ENCODE data around the gene GAS2L2.
"Not testable (repeated sequence)": the region's sequence is repeated elsewhere in the genome, so short reads cannot be mapped to it uniquely, and the experiment has no call there.

Gene GAS2L2

GRCh38 chr17:35705705-35706104 is 47.3 kb downstream of the GAS2L2 start:
- TF ChIP-seq CTCF (IDR thresholded peaks at IDR 0.05; ENCODE audit: control insufficient read depth, insufficient read depth, low read depth, low read length, missing control alignments) = no peak
- DNase-seq (ENCODE audit: low read depth) = no peak

DNA sequence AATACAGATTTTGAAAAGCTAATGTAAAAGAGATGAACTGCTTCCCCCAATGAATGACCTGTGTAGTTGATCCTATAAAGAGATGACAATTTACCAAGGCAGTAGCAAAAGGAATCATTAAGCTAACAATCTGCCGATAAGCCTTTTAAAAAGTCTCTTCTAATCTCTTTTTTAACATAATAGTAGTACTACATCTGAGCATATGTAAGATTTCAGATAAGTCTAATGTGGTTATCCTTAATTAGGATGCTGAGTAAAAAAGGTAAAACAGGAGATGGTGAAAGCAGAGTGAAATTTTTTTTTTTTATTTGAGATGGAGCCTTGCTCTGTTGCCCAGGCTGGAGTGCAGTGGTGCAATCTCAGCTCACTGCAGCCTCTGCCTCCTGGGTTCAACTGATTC is 47.8 kb downstream of the GAS2L2 start:
- H3K4me3 ChIP-seq (ENCODE audit: control insufficient read depth, low read depth, low read length) = no peak overlapping the region
- no peak for DNase-seq (ENCODE audit: low read depth)
- TF ChIP-seq CTCF (IDR thresholded peaks at IDR 0.05; ENCODE audit: control insufficient read depth, insufficient read depth, low read depth, low read length, missing control alignments) = no peak

More at GRCh38 chr17:35705705-35706104, 47.3 kb downstream of the GAS2L2 start:
- no peak overlapping the region for H3K4me3 ChIP-seq (ENCODE audit: control insufficient read depth, low read depth, low read length)

DNA sequence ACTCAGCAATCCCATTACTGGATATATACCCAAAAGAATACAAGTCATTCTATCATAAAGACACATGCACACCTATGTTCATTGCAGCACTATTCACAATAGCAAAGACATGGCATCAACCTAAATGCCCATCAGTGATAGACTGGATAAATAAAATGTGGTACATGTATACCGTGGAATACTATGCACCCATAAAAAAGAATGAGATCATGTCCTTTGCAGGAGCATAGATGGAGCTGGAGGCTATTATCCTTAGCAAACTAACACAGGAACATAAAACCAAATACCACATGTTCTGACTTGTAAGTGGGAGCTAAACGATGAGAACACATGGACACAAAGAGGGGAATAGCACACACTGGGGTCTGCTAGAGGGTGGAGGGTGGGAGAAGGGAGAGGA is 49.7 kb downstream of the GAS2L2 start:
- DNase-seq (ENCODE audit: low read depth); H3K4me3 ChIP-seq (ENCODE audit: control insufficient read depth, low read depth, low read length): not testable (repeated sequence)

- no peak for TF ChIP-seq CTCF (IDR thresholded peaks at IDR 0.05; ENCODE audit: control insufficient read depth, insufficient read depth, low read depth, low read length, missing control alignments)
- no peak for DNase-seq (ENCODE audit: low read depth)
- H3K4me3 ChIP-seq (ENCODE audit: control insufficient read depth, low read depth, low read length) = no peak overlapping the region
Observed at GRCh38 chr17:35701491-35701890, 51.5 kb downstream of the GAS2L2 start.

DNA sequence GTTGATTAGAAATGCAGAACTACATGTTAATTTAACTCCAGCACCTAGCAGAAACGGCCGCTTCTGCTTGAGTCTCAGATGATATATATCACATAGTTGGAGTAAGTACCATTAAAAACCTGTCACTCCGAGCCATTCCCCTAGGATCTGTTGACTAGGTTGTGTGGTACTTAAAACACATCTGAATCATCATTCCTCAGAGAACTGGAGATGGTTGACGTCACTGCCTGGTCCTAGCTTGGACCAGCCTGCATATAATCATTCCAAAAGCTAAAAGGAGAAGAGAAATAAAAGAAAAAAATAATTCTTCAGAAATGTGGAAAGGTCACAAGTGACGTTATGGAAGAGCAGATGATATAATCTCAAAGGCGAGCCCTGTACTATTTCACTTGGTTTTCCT is 52.9 kb downstream of the GAS2L2 start:
- no peak for DNase-seq (ENCODE audit: low read depth)
- TF ChIP-seq CTCF (IDR thresholded peaks at IDR 0.05; ENCODE audit: control insufficient read depth, insufficient read depth, low read depth, low read length, missing control alignments) = no peak
- H3K4me3 ChIP-seq (ENCODE audit: control insufficient read depth, low read depth, low read length) = no peak overlapping the region

- no peak for DNase-seq (ENCODE audit: low read depth)
- TF ChIP-seq CTCF (IDR thresholded peaks at IDR 0.05; ENCODE audit: control insufficient read depth, insufficient read depth, low read depth, low read length, missing control alignments) = no peak
- H3K4me3 ChIP-seq (ENCODE audit: control insufficient read depth, low read depth, low read length) = no peak overlapping the region
Observed at GRCh38 chr17:35698800-35699199, 54.2 kb downstream of the GAS2L2 start.

- DNase-seq (ENCODE audit: low read depth) = no peak
- TF ChIP-seq CTCF (IDR thresholded peaks at IDR 0.05; ENCODE audit: control insufficient read depth, insufficient read depth, low read depth, low read length, missing control alignments) = no peak
- no peak overlapping the region for H3K4me3 ChIP-seq (ENCODE audit: control insufficient read depth, low read depth, low read length)
Observed at GRCh38 chr17:35695613-35696012, 57.4 kb downstream of the GAS2L2 start.
